GM12892 (cell line): ENCODE data around the gene ARHGAP10.

Source experiments
- DNase-seq: peaks from one replicate; pipeline ENCODE4 v3.0.0; 2011; ENCODE audit not compliant: insufficient read length
- FAIRE-seq: peaks from 2 replicates; lab custom pipeline; 2011; peaks lifted over from hg19 to GRCh38; lab: Jason Lieb, UNC
- POLR2A ChIP-seq: IDR thresholded peaks from 2 replicates; pipeline ENCODE4 v1.6.1; 2011; ENCODE audit warnings: low read depth, low read length, control low read depth
- POLR2AphosphoS5 ChIP-seq: IDR thresholded peaks from 2 replicates; pipeline ENCODE4 v1.6.1; 2011; ENCODE audit warnings: low read depth, low read length, control low read depth
- TAF1 ChIP-seq: IDR thresholded peaks from 2 replicates; pipeline ENCODE4 v1.6.1; 2011; ENCODE audit warnings: low read depth, mild to moderate bottlenecking, control low read depth, low read length, borderline replicate concordance

The ARHGAP10 gene

GRCh38 chr4:147736458-147736857, 4.6 kb downstream of the ARHGAP10 start:
- TF ChIP-seq TAF1 (no peak), POLR2AphosphoS5 (no peak)
- DNase-seq (no peak), FAIRE-seq (no peak)

DNA sequence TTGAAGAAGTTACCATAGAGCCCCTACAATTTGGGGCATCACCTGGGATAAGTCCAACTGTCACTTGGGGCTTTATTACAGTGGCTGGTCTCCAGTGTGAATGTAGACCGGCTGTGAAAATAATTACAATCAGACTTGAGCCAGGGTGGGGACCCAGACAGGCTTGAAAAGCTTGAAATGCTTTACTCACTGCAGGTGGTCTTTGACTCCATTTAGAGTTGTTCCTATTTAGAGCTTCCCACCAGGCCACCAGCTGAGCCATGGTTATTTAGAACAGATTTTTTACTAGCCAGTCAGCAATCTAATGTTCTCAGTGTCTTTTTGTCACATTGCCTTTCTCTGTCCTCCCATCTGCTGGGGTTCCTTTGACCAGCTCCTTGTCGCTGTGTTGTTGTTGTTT, 5.7 kb downstream of the ARHGAP10 start:
- TF ChIP-seq POLR2AphosphoS5 (no peak), POLR2A (no peak), TAF1 (no peak)
- FAIRE-seq (no peak), DNase-seq (no peak)

- FAIRE-seq: no peak
- no peak for DNase-seq
- TF ChIP-seq POLR2AphosphoS5: no peak
- TF ChIP-seq POLR2A: no peak
- no peak for TF ChIP-seq TAF1
Measured at GRCh38 chr4:147739239-147739823, 7.4 kb downstream of the ARHGAP10 start.

- DNase-seq (no peak), FAIRE-seq (no peak)
- TF ChIP-seq POLR2A: no peak
- TF ChIP-seq TAF1: no peak
- no peak for TF ChIP-seq POLR2AphosphoS5
Measured at GRCh38 chr4:147740176-147740575, 8.3 kb downstream of the ARHGAP10 start.

- TF ChIP-seq TAF1 (no peak), POLR2A (no peak), POLR2AphosphoS5 (no peak)
- DNase-seq (no peak), FAIRE-seq (no peak)
Measured at GRCh38 chr4:147741190-147741788, 9.4 kb downstream of the ARHGAP10 start.

- no peak for FAIRE-seq
- no peak for DNase-seq
- TF ChIP-seq POLR2A: no peak
Measured at GRCh38 chr4:147747787-147748454, 16.0 kb downstream of the ARHGAP10 start.

GRCh38 chr4:147749811-147750321, 18.0 kb downstream of the ARHGAP10 start:
- FAIRE-seq (peak; percentile 84), DNase-seq (no peak)
- TF ChIP-seq POLR2A: no peak
- TF ChIP-seq TAF1: no peak
- TF ChIP-seq POLR2AphosphoS5: no peak

DNA sequence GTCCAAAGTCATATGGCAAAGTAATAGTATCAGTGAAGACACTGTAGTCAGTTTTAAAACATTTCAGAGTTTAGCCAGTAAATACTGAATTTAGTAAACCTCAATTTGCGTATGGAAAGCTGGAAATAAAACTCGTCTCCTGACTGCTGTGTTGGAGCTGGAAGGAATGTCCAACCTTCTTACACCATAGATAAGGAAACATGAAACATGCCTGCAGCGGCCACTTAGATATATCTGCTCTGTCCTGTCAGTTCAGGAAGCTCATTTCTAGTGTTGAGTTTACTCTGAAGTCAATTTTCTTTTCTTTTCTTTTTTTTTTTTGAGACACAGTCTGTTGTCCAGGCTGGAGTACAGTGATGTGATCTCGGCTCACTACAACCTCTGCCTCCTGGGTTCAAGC, 21.2 kb downstream of the ARHGAP10 start:
- FAIRE-seq: no peak
- TF ChIP-seq POLR2A (no peak), TAF1 (no peak), POLR2AphosphoS5 (no peak)

GRCh38 chr4:147754037-147754445, 22.2 kb downstream of the ARHGAP10 start:
- no peak for DNase-seq
- no peak for TF ChIP-seq TAF1
- TF ChIP-seq POLR2A: no peak
- no peak for TF ChIP-seq POLR2AphosphoS5
- peak; percentile 9 for FAIRE-seq

More for the DNA sequence above, 21.2 kb downstream of the ARHGAP10 start:
- DNase-seq: no peak

GRCh38 chr4:147755561-147756295, 23.8 kb downstream of the ARHGAP10 start:
- peak; percentile 78 for FAIRE-seq
- TF ChIP-seq TAF1 (no peak), POLR2A (no peak), POLR2AphosphoS5 (no peak)
- DNase-seq: no peak

DNA sequence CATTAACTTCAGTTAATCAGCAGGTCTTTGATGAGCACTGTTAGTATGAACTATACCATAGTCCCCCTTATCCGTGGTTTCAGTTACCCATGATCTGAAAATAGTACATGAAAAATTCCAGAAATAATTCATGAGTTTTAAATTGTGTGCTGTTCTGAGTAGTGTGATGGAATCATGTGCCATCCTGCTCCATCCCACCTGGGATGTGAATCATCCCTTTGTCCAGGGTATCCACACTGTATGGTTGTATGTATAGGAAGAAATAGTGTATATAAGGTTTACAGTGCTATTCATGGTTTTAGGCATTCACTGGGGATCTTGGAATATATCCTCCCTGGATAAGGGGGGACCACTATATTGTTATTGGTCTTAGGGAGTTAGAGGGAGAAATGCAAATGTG, 24.5 kb downstream of the ARHGAP10 start:
- no peak for TF ChIP-seq TAF1
- no peak for TF ChIP-seq POLR2AphosphoS5
- no peak for TF ChIP-seq POLR2A
- no peak for DNase-seq
- no peak for FAIRE-seq

DNA sequence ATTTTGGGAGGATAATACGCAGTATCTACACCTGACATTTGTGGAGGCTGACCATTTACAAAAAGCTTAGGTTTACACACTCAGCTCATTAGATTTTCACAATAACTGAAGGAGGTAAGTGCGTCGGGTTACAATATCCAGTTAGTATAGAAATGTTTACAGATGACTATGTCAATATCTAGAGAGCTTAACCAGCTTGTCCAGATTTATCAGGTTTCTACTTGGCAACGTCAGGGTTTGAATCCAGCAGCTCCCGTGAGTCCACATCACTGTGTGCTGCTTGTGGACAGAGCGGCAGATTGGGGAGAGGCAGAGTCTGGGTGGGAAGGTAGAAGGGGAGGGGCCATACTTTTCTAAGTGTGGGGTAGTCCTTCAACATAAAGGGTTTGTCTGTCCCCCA, 28.3 kb downstream of the ARHGAP10 start:
- no peak for TF ChIP-seq POLR2A
- TF ChIP-seq TAF1: no peak
- TF ChIP-seq POLR2AphosphoS5: no peak
- FAIRE-seq (peak; percentile 51), DNase-seq (no peak)

DNA sequence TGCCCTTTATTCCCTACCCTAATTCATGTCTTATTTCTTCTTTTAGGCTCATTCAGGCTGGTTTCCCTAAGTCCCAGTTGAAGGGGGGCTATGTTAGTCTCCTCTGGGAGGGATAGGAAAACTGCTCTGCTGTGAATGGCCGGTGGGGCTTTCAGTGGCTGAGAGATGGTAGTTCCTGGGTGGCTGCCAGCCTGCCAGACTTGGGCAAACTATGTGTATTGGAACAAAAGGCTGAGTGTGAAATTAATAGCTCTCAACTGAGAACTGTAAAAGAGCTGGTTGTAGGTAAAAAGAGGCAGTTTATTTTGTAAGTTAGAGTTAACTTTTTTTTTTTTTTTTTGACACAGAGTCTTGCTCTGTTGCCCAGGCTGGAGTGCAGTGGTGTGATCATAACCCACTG, 28.8 kb downstream of the ARHGAP10 start:
- FAIRE-seq (no peak), DNase-seq (no peak)
- TF ChIP-seq POLR2A: no peak
- no peak for TF ChIP-seq POLR2AphosphoS5
- TF ChIP-seq TAF1: no peak
